Mesenchymal stem cell (in vitro differentiated cells and primary cell): ENCODE measurements around the gene SMAD1.

Experiments
- DNase-seq: peaks from one replicate; pipeline ENCODE4 v3.0.0-alpha.2; 2013
- H2AFZ ChIP-seq: one replicate; pipeline ENCODE4 v1.6.1; 2013; ENCODE audit warnings: low read depth, mild to moderate bottlenecking, control low read depth, inconsistent platforms, low read length, moderate library complexity
- H2AK5ac ChIP-seq: 2 replicates; pipeline ENCODE4 v1.6.1; 2013; ENCODE audit warnings: low read length, moderate library complexity, mild to moderate bottlenecking, inconsistent platforms; ENCODE audit not compliant: severe bottlenecking
- H2BK120ac ChIP-seq: one replicate; pipeline ENCODE4 v1.6.1; 2013; ENCODE audit warnings: low read depth, mild to moderate bottlenecking, inconsistent platforms, low read length, moderate library complexity
- H2BK12ac ChIP-seq, 2 experiments: one replicate each; pipeline ENCODE4 v1.6.1; 2013; ENCODE audit warnings: inconsistent platforms in 2 of 2, low read length in 2 of 2, mild to moderate bottlenecking in 2 of 2, moderate library complexity in 2 of 2, control low read depth in 1 of 2
- H2BK15ac ChIP-seq: one replicate; pipeline ENCODE4 v1.6.1; 2013; ENCODE audit warnings: mild to moderate bottlenecking, low read depth, inconsistent platforms; ENCODE audit not compliant: poor library complexity, severe bottlenecking
- H2BK5ac ChIP-seq: 2 replicates; pipeline ENCODE4 v1.6.1; 2013; ENCODE audit warnings: low read depth, mild to moderate bottlenecking, low read length, control low read depth, inconsistent platforms; ENCODE audit not compliant: poor library complexity, severe bottlenecking
- H3K14ac ChIP-seq, 2 experiments: one replicate each; pipeline ENCODE4 v1.6.1; 2013; ENCODE audit warnings: inconsistent platforms in 2 of 2, low read length in 2 of 2, control low read depth in 1 of 2, mild to moderate bottlenecking in 1 of 2, moderate library complexity in 1 of 2
- H3K18ac ChIP-seq, 2 experiments: one replicate each; pipeline ENCODE4 v1.6.1; 2013; ENCODE audit warnings: inconsistent platforms in 2 of 2, low read length in 2 of 2, control low read depth in 1 of 2, low read depth in 1 of 2, mild to moderate bottlenecking in 1 of 2
- H3K23ac ChIP-seq, 2 experiments: one replicate each; pipeline ENCODE4 v1.6.1; 2013; ENCODE audit warnings: inconsistent platforms in 2 of 2, low read length in 2 of 2, mild to moderate bottlenecking in 2 of 2, moderate library complexity in 2 of 2, control low read depth in 1 of 2
- H3K27ac ChIP-seq: 2 replicates; pipeline ENCODE4 v1.5.1; 2013; ENCODE audit warnings: mild to moderate bottlenecking, moderate library complexity, low read length, control low read depth, inconsistent platforms; ENCODE audit not compliant: poor library complexity, severe bottlenecking
- H3K27me3 ChIP-seq, 2 experiments: 2 replicates each; pipeline versions ENCODE4 v1.6.1 to v1.7.0; 2013; ENCODE audit warnings: low read length in 2 of 2, mild to moderate bottlenecking in 2 of 2, moderate library complexity in 2 of 2, control low read depth in 1 of 2, inconsistent platforms in 1 of 2; ENCODE audit not compliant: control insufficient read depth in 1 of 2, insufficient read depth in 1 of 2
- H3K36me3 ChIP-seq, 2 experiments: 2 replicates each; pipeline versions ENCODE4 v1.6.1 to v1.7.0; 2013; ENCODE audit warnings: low read length in 2 of 2, control low read depth in 1 of 2, inconsistent platforms in 1 of 2, low read depth in 1 of 2, mild to moderate bottlenecking in 1 of 2; ENCODE audit not compliant: insufficient read depth in 2 of 2, control insufficient read depth in 1 of 2
- H3K4ac ChIP-seq, 2 experiments: one replicate each; pipeline ENCODE4 v1.6.1; 2013; ENCODE audit warnings: inconsistent platforms in 2 of 2, low read length in 2 of 2, mild to moderate bottlenecking in 2 of 2, moderate library complexity in 2 of 2, control low read depth in 1 of 2, low read depth in 1 of 2
- H3K4me1 ChIP-seq: 2 replicates; pipeline ENCODE4 v1.6.1; 2013; ENCODE audit warnings: low read depth, low read length, control low read depth; ENCODE audit not compliant: control insufficient read depth, insufficient read depth
- H3K4me2 ChIP-seq: 2 replicates; pipeline ENCODE4 v1.6.1; 2013; ENCODE audit warnings: low read length, mild to moderate bottlenecking, inconsistent platforms; ENCODE audit not compliant: poor library complexity, severe bottlenecking
- H3K4me3 ChIP-seq, 2 experiments: 2 replicates each; pipeline versions ENCODE4 v1.5.1 to v1.7.0; 2013; ENCODE audit warnings: low read length in 2 of 2, mild to moderate bottlenecking in 2 of 2, control low read depth in 1 of 2, low read depth in 1 of 2; ENCODE audit not compliant: insufficient read depth in 1 of 2
- H3K79me1 ChIP-seq: replicated peaks from 2 replicates; pipeline ENCODE4 v1.6.1; 2013; ENCODE audit warnings: mild to moderate bottlenecking, control low read depth, low read length, inconsistent platforms; ENCODE audit not compliant: poor library complexity, severe bottlenecking
- H3K9ac ChIP-seq: 2 replicates; pipeline ENCODE4 v1.7.0; 2013; ENCODE audit warnings: mild to moderate bottlenecking, low read length, moderate library complexity
- H3K9me3 ChIP-seq: 2 replicates; pipeline ENCODE4 v1.7.0; 2013; ENCODE audit warnings: mild to moderate bottlenecking, low read length; ENCODE audit not compliant: control insufficient read depth
- H4K8ac ChIP-seq: one replicate; pipeline ENCODE4 v1.6.1; 2013; ENCODE audit warnings: inconsistent platforms, mild to moderate bottlenecking, low read length, moderate library complexity
- H4K91ac ChIP-seq: one replicate; pipeline ENCODE4 v1.6.1; 2013; ENCODE audit warnings: mild to moderate bottlenecking, low read length, inconsistent platforms
- WGBS: methylation state at CpG from one replicate; pipeline ENCODE4 v1.1.7; 2013; ENCODE audit warnings: mixed read lengths; 5-methylcytosine and 5-hydroxymethylcytosine counted together

SMAD1 gene

DNA sequence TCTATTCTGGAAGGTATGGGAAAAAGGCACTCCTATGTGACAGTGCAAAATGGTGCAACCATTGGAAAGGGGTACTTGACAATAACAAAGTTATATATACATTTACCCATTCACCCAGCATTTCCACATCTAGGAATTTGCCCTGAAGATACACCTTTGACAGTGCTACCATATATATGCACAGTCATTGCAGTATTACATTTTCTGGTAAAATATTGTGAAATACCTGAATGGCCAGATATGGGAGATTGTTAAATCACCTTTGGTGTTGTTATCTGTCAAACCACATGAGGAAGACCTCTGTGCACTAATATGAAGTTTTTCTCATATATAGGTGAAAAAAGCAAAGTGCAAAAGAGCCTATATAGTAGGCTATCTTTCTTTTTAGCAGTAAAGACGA is 53.5 kb downstream of the SMAD1 start:
- Histone ChIP-seq H3K4ac (no peak overlapping the region), H3K4me3 (no peak overlapping the region), H3K9me3 (no peaks in the 10 kb centered on the region), H2AFZ (no peak overlapping the region), H3K36me3 (peaks cover 6% of the 10 kb centered on the region in 2 experiments), H3K9ac (no peak overlapping the region), H4K8ac (no peak overlapping the region), H2BK12ac (no peak overlapping the region), H2BK5ac (no peak overlapping the region), H3K23ac (no peak overlapping the region), H3K4me2 (no peak overlapping the region), H3K4me1 (peaks cover 6% of the 10 kb centered on the region), H4K91ac (no peak overlapping the region), H3K79me1 (peaks cover 31% of the 10 kb centered on the region), H3K27me3 (no peaks in the 10 kb centered on the region), H2AK5ac (no peak overlapping the region), H2BK15ac (no peak overlapping the region), H2BK120ac (no peak overlapping the region), H3K27ac (no peak overlapping the region), H3K14ac (no peak overlapping the region), H3K18ac (no peak overlapping the region)
- WGBS = 100% methylated on average over 1 of the region's 1 CpG
- DNase-seq = no peak

DNA sequence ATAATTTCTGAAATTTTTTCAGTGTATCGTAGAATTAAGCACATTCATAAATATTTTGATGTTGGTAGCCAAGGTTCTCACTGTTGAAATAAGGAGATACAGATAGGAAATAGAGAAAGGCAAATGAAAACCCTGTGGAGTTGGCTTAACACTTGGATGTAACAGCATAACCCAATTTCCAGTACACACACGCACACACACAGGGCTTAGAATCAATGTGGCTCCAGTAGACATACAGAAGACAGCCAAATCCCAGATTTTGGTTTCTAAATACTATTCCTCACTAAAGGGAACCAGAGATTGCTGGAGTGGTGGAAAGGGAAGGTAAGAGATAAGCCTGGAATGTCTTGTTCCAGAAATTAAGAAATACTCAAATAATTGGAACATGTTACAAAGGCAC is 54.4 kb downstream of the SMAD1 start:
- no peak for DNase-seq
- peaks cover 6 to 8% of the 10 kb centered on the region in 2 experiments for H3K36me3 ChIP-seq
- no peak overlapping the region for H3K14ac ChIP-seq
- H3K9me3 ChIP-seq = no peaks in the 10 kb centered on the region
- no peak overlapping the region for H3K4me3 ChIP-seq
- peaks cover 4% of the 10 kb centered on the region for H3K4me1 ChIP-seq
- no peak overlapping the region for H4K8ac ChIP-seq
- H2BK12ac ChIP-seq = no peak overlapping the region
- 100% methylated on average over 1 of the region's 2 CpGs for WGBS
- H4K91ac ChIP-seq = no peak overlapping the region
- H2BK120ac ChIP-seq = no peak overlapping the region
- H2BK5ac ChIP-seq = no peak overlapping the region
- no peak overlapping the region for H3K9ac ChIP-seq
- H3K27ac ChIP-seq = no peak overlapping the region
- H2AFZ ChIP-seq = no peak overlapping the region
- no peak overlapping the region for H2AK5ac ChIP-seq
- H2BK15ac ChIP-seq = no peak overlapping the region
- no peak overlapping the region for H3K4ac ChIP-seq
- no peak overlapping the region for H3K4me2 ChIP-seq
- peaks cover 29% of the 10 kb centered on the region for H3K79me1 ChIP-seq
- H3K18ac ChIP-seq = no peak overlapping the region
- H3K27me3 ChIP-seq = no peaks in the 10 kb centered on the region
- no peak overlapping the region for H3K23ac ChIP-seq

DNA sequence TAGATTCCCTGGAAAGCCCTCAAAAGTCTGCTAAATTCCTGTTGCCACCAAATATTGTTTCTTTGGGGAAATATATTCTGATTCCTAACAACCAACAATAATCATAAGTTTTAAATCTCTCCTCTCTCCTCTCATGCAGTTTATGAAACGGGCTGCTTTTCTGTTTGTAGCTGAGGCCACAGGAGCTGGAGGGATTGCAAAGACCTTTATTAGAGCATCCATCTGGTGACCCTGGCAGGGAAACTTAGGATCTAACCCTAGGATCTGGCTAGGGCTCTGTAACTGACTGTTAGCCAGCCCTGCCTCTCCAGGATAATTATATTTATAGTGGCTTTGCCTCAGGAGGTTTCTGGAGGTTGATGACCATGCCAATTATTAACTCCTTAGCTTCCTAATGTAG is 56.9 kb downstream of the SMAD1 start:
- H3K27me3 ChIP-seq = no peaks in the 10 kb centered on the region
- no peak overlapping the region for H2AK5ac ChIP-seq
- peaks cover 2% of the 10 kb centered on the region for H3K4me1 ChIP-seq
- H3K4me3 ChIP-seq = no peak overlapping the region
- no peak overlapping the region for H2BK5ac ChIP-seq
- H3K4ac ChIP-seq = no peak overlapping the region
- H3K18ac ChIP-seq = no peak overlapping the region
- WGBS = 100% methylated on average over 1 of the region's 1 CpG
- H3K79me1 ChIP-seq = peaks cover 23% of the 10 kb centered on the region
- H3K27ac ChIP-seq = no peak overlapping the region
- no peak overlapping the region for H2BK120ac ChIP-seq
- H3K4me2 ChIP-seq = no peak overlapping the region
- H3K9ac ChIP-seq = no peak overlapping the region
- peaks cover 3 to 19% of the 10 kb centered on the region in 2 experiments for H3K36me3 ChIP-seq
- H3K14ac ChIP-seq = no peak overlapping the region
- H4K8ac ChIP-seq = no peak overlapping the region
- H2BK12ac ChIP-seq = no peak overlapping the region
- no peak overlapping the region for H2AFZ ChIP-seq
- no peak overlapping the region for H3K23ac ChIP-seq
- H4K91ac ChIP-seq = no peak overlapping the region
- DNase-seq = no peak
- no peaks in the 10 kb centered on the region for H3K9me3 ChIP-seq
- no peak overlapping the region for H2BK15ac ChIP-seq

DNA sequence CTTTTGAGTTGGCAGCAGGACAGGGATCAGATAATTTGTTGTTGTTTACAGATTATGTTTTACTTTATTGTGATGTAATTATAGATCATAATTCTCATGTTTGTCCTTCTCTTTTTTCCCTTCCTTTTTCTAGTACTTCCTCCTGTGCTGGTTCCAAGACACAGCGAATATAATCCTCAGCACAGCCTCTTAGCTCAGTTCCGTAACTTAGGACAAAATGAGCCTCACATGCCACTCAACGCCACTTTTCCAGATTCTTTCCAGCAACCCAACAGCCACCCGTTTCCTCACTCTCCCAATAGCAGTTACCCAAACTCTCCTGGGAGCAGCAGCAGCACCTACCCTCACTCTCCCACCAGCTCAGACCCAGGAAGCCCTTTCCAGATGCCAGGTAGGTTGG is 58.0 kb downstream of the SMAD1 start:
- no peak overlapping the region for H3K23ac ChIP-seq
- H4K91ac ChIP-seq = no peak overlapping the region
- peaks cover 4% of the 10 kb centered on the region for H3K4me1 ChIP-seq
- H3K79me1 ChIP-seq = peaks cover 19% of the 10 kb centered on the region
- no peak overlapping the region for H2BK15ac ChIP-seq
- H2BK120ac ChIP-seq = no peak overlapping the region
- 89% methylated on average over 4 of the region's 4 CpGs for WGBS
- H2AFZ ChIP-seq = no peak overlapping the region
- no peak overlapping the region for H3K27ac ChIP-seq
- peak overlapping the region; percentile 7 for H4K8ac ChIP-seq
- H3K4me2 ChIP-seq = no peak overlapping the region
- peaks cover 3 to 24% of the 10 kb centered on the region in 2 experiments for H3K36me3 ChIP-seq
- no peaks in the 10 kb centered on the region for H3K9me3 ChIP-seq
- H3K27me3 ChIP-seq = no peaks in the 10 kb centered on the region
- no peak overlapping the region for H3K9ac ChIP-seq
- peak overlapping the region; percentile 17 for H2AK5ac ChIP-seq
- H2BK5ac ChIP-seq = no peak overlapping the region
- DNase-seq = no peak
- H3K18ac ChIP-seq = no peak overlapping the region
- no peak overlapping the region for H3K4ac ChIP-seq
- no peak overlapping the region for H3K4me3 ChIP-seq
- H2BK12ac ChIP-seq = no peak overlapping the region
- H3K14ac ChIP-seq = no peak overlapping the region
